PC-3 (cell line): ENCODE measurements around the gene PTGS1.

Experiments
- EZH2phosphoT487 ChIP-seq: fragments of 300-600 bp; sonication (generic); IDR thresholded peaks from 2 replicates; pipeline ENCODE4 v1.6.1; 2018; ENCODE audit warnings: mild to moderate bottlenecking, antibody characterized with exemption, low read length, borderline replicate concordance
- TF ChIP-seq, protein P1 (sequence below): fragments of 300-600 bp; sonication (generic); conservative IDR thresholded peaks from 2 replicates; pipeline ENCODE4 v1.5.1; 2017; ENCODE audit warnings: antibody characterized with exemption, low read depth, mild to moderate bottlenecking, low read length

DNA sequence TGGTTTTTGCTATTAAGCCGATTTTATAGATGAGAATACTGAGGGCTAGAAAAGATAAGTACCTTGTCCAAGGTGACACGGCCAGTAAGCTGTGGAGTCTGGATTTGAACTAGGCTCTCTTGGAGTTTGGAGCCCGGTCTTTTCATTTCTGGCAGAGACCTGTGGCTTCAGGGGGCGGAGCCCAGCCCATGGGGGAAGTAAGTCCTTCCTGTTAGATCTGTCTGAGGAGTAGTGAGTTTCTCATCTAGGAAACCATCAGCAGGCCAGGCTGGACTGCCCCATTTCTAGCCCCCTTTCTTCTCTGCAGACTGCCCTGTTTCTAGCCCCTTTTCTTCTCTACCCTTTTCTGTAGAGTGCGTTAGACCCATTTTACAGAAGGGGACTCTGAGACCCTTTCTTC is 521 bp upstream of the PTGS1 start:
- TF ChIP-seq EZH2phosphoT487, result no peak
- TF ChIP-seq, protein P1, sequence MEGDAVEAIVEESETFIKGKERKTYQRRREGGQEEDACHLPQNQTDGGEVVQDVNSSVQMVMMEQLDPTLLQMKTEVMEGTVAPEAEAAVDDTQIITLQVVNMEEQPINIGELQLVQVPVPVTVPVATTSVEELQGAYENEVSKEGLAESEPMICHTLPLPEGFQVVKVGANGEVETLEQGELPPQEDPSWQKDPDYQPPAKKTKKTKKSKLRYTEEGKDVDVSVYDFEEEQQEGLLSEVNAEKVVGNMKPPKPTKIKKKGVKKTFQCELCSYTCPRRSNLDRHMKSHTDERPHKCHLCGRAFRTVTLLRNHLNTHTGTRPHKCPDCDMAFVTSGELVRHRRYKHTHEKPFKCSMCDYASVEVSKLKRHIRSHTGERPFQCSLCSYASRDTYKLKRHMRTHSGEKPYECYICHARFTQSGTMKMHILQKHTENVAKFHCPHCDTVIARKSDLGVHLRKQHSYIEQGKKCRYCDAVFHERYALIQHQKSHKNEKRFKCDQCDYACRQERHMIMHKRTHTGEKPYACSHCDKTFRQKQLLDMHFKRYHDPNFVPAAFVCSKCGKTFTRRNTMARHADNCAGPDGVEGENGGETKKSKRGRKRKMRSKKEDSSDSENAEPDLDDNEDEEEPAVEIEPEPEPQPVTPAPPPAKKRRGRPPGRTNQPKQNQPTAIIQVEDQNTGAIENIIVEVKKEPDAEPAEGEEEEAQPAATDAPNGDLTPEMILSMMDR, result no peak
